ENCODE data around the gene CDK2AP2.
A peak's percentile ranks its signal among the peaks of the same experiment; 100 is the strongest.
"Not testable (repeated sequence)": the region's sequence is repeated elsewhere in the genome, so short reads cannot be mapped to it uniquely, and the experiment has no call there.

Gene CDK2AP2

DNA sequence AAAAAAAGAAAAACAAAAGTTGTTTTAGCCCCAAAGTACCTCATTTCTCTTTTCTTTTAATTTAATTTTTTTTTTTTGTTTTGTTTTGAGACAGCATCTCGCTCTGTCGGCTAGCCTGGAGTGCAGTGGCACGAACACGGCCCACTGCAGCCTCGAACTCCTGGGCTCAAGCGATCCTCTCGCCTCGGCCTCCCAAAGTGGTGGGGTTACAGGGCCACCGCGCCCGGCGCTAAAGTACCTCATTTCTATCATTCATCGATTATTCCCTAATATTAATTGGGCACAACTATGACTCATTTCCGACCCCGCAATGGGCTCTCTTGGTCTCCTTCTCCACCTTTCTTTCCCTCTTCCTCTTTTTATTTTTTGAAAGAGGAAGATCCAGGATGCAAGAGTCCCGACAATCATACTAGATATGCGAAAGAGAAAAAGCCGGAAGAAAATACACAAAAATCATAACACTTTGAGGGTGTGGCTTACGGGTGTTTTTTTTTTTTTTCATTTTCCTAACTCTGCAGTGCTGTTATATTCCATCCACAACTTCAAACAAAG lies 25.6 kb downstream of the CDK2AP2 start:
- H3K9me3 ChIP-seq (ENCODE audit: control insufficient read depth, insufficient read depth, low read length) = no peaks in the 10 kb centered on the region
- peaks cover 5% of the 10 kb centered on the region for H3K36me3 ChIP-seq (ENCODE audit: control insufficient read depth, insufficient read depth, low read length)
- no peak overlapping the region for H3K9ac ChIP-seq (ENCODE audit: low read depth, low read length)
- peak overlapping the region; percentile 88 for H3K4me3 ChIP-seq (ENCODE audit: low read depth, low read length)
- no peaks in the 10 kb centered on the region for H3K4me1 ChIP-seq (ENCODE audit: control insufficient read depth, insufficient read depth, low read length)
- H3K27me3 ChIP-seq (ENCODE audit: control insufficient read depth, insufficient read depth, low read length) = peaks cover 6% of the 10 kb centered on the region

- not testable (repeated sequence) for H3K9me3 ChIP-seq (ENCODE audit: control insufficient read depth, insufficient read depth, low read length); H3K36me3 ChIP-seq (ENCODE audit: control insufficient read depth, insufficient read depth, low read length); H3K4me1 ChIP-seq (ENCODE audit: control insufficient read depth, insufficient read depth, low read length); H3K4me3 ChIP-seq (ENCODE audit: low read depth, low read length); H3K9ac ChIP-seq (ENCODE audit: low read depth, low read length); H3K27me3 ChIP-seq (ENCODE audit: control insufficient read depth, insufficient read depth, low read length)
These were observed 30.5 kb downstream of the CDK2AP2 start for GRCh38 chr11:67477344-67478050.

DNA sequence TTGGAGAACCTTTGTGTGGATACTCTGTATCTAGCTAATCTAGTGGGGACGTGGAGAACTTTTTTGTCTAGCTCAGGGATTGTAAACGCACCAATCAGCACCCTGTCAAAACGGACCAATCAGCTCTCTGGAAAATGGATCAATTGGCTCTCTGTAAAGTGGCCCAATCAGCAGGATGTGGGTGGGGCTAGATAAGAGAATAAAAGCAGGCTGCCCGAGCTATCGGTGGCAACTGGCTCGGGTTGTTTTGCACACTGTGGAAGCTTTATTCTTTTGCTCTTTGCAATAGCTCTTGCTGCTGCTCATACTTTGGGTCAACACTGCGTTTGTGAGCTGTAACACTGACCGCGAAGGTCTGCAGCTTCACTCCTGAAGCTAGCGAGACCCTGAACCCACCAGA lies 31.3 kb downstream of the CDK2AP2 start:
- not testable (repeated sequence) for H3K4me3 ChIP-seq (ENCODE audit: low read depth, low read length); H3K27me3 ChIP-seq (ENCODE audit: control insufficient read depth, insufficient read depth, low read length); H3K36me3 ChIP-seq (ENCODE audit: control insufficient read depth, insufficient read depth, low read length); H3K9ac ChIP-seq (ENCODE audit: low read depth, low read length); H3K4me1 ChIP-seq (ENCODE audit: control insufficient read depth, insufficient read depth, low read length); H3K9me3 ChIP-seq (ENCODE audit: control insufficient read depth, insufficient read depth, low read length)

DNA sequence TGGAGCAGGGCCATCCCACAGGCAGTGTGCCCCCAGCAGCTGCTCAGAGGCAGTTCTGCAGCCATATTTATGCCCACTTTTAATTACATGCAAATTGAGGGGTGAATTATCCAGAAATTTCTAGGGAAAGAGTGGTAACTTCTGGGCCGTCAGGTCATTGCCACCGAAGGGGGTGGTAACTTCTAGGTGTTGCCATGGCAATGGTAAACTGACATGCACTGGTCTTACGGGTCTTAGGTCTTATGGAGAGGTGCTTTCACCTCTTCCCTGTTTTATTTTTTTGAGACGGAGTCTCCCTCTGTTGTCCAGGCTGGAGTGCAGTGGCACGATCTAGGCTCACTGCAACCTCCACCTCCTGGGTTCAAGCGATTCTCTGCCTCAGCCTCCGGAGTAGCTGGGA lies 35.1 kb downstream of the CDK2AP2 start:
- Histone ChIP-seq H3K9ac (ENCODE audit: low read depth, low read length) (no peak overlapping the region), H3K4me3 (ENCODE audit: low read depth, low read length) (no peak overlapping the region), H3K4me1 (ENCODE audit: control insufficient read depth, insufficient read depth, low read length) (no peaks in the 10 kb centered on the region), H3K27me3 (ENCODE audit: control insufficient read depth, insufficient read depth, low read length) (no peaks in the 10 kb centered on the region), H3K36me3 (ENCODE audit: control insufficient read depth, insufficient read depth, low read length) (no peaks in the 10 kb centered on the region), H3K9me3 (ENCODE audit: control insufficient read depth, insufficient read depth, low read length) (no peaks in the 10 kb centered on the region)

- Histone ChIP-seq H3K36me3 (ENCODE audit: control insufficient read depth, insufficient read depth, low read length) (no peaks in the 10 kb centered on the region), H3K4me1 (ENCODE audit: control insufficient read depth, insufficient read depth, low read length) (no peaks in the 10 kb centered on the region), H3K9ac (ENCODE audit: low read depth, low read length) (no peak overlapping the region), H3K9me3 (ENCODE audit: control insufficient read depth, insufficient read depth, low read length) (no peaks in the 10 kb centered on the region), H3K27me3 (ENCODE audit: control insufficient read depth, insufficient read depth, low read length) (no peaks in the 10 kb centered on the region), H3K4me3 (ENCODE audit: low read depth, low read length) (no peak overlapping the region)
These were observed 37.5 kb downstream of the CDK2AP2 start for GRCh38 chr11:67470337-67471002.

- Histone ChIP-seq H3K4me1 (ENCODE audit: control insufficient read depth, insufficient read depth, low read length) (no peaks in the 10 kb centered on the region), H3K36me3 (ENCODE audit: control insufficient read depth, insufficient read depth, low read length) (no peaks in the 10 kb centered on the region), H3K27me3 (ENCODE audit: control insufficient read depth, insufficient read depth, low read length) (no peaks in the 10 kb centered on the region), H3K4me3 (ENCODE audit: low read depth, low read length) (peak overlapping the region; percentile 83), H3K9ac (ENCODE audit: low read depth, low read length) (peak overlapping the region; percentile 51), H3K9me3 (ENCODE audit: control insufficient read depth, insufficient read depth, low read length) (no peaks in the 10 kb centered on the region)
These were observed 38.5 kb downstream of the CDK2AP2 start for GRCh38 chr11:67469508-67469811.

GRCh38 chr11:67468759-67469507 lies 39.0 kb downstream of the CDK2AP2 start, which contains the start of gene TMEM134:
Gene TMEM134, minus strand, starts transcription at chr11:67469251. Its CDS starts 59 bp downstream, at chr11:67469192.
- no peaks in the 10 kb centered on the region for H3K4me1 ChIP-seq (ENCODE audit: control insufficient read depth, insufficient read depth, low read length)
- peak within 1 kb of the TSS; percentile 83 for H3K4me3 ChIP-seq (ENCODE audit: low read depth, low read length)

GRCh38 chr11:67468456-67468758 lies 39.6 kb downstream of the CDK2AP2 start:
- H3K4me1 ChIP-seq (ENCODE audit: control insufficient read depth, insufficient read depth, low read length) = no peaks in the 10 kb centered on the region
- peak overlapping the region; percentile 67 for H3K4me3 ChIP-seq (ENCODE audit: low read depth, low read length)
- H3K9ac ChIP-seq (ENCODE audit: low read depth, low read length) = no peak overlapping the region
- H3K9me3 ChIP-seq (ENCODE audit: control insufficient read depth, insufficient read depth, low read length) = no peaks in the 10 kb centered on the region
- H3K36me3 ChIP-seq (ENCODE audit: control insufficient read depth, insufficient read depth, low read length) = no peaks in the 10 kb centered on the region
- H3K27me3 ChIP-seq (ENCODE audit: control insufficient read depth, insufficient read depth, low read length) = no peaks in the 10 kb centered on the region

More at GRCh38 chr11:67468759-67469507, 39.0 kb downstream of the CDK2AP2 start, which contains the start of gene TMEM134:
- Histone ChIP-seq H3K27me3 (ENCODE audit: control insufficient read depth, insufficient read depth, low read length) (no peaks in the 10 kb centered on the region), H3K36me3 (ENCODE audit: control insufficient read depth, insufficient read depth, low read length) (no peaks in the 10 kb centered on the region), H3K9me3 (ENCODE audit: control insufficient read depth, insufficient read depth, low read length) (no peaks in the 10 kb centered on the region), H3K9ac (ENCODE audit: low read depth, low read length) (peak within 1 kb of the TSS; percentile 51)

- no peaks in the 10 kb centered on the region for H3K4me1 ChIP-seq (ENCODE audit: control insufficient read depth, insufficient read depth, low read length)
- no peak overlapping the region for H3K9ac ChIP-seq (ENCODE audit: low read depth, low read length)
- H3K9me3 ChIP-seq (ENCODE audit: control insufficient read depth, insufficient read depth, low read length) = no peaks in the 10 kb centered on the region
- H3K4me3 ChIP-seq (ENCODE audit: low read depth, low read length) = peak overlapping the region; percentile 67
- H3K27me3 ChIP-seq (ENCODE audit: control insufficient read depth, insufficient read depth, low read length) = no peaks in the 10 kb centered on the region
- no peaks in the 10 kb centered on the region for H3K36me3 ChIP-seq (ENCODE audit: control insufficient read depth, insufficient read depth, low read length)
These were observed 39.9 kb downstream of the CDK2AP2 start for GRCh38 chr11:67468056-67468455.

DNA sequence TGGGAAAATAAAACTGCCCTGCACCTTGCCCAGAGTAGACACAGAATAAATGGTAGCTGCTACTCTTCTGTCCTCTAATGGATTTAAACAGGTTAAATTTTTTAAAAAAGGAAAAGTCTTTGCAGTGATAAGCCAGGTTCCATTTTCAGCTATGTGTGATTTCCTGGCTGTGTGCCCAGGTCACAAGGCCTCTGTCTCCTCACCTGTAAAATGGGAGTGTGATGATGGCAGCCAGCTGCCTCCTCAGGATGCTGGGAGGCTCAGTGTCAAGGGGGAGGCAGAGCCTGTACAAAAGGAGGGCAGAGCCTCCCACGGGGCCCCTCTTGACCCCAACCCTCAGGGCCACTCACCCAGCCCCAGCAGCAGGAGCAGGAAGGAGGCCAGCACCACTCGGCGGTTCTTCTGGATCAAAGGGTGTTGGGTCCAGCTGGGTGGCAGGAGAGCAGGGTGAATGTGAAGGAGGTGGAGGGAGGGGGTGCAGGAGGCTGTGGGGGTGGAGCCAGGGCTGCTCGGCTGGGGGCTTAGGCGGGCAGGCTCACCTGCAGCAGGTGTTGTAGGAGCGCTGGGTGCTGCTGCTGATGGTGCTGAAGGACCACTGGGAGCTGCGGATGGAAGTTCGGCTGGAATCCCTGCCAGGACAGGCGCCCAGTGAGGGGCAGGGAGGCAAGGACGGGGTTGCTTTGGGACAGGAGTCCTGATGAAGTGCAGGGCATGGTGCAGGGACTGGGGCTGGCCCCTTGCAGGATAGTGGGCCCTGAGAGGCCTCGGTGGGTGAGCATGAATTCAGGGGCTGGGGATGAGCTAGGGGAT lies 40.8 kb downstream of the CDK2AP2 start:
- no peaks in the 10 kb centered on the region for H3K4me1 ChIP-seq (ENCODE audit: control insufficient read depth, insufficient read depth, low read length)

DNA sequence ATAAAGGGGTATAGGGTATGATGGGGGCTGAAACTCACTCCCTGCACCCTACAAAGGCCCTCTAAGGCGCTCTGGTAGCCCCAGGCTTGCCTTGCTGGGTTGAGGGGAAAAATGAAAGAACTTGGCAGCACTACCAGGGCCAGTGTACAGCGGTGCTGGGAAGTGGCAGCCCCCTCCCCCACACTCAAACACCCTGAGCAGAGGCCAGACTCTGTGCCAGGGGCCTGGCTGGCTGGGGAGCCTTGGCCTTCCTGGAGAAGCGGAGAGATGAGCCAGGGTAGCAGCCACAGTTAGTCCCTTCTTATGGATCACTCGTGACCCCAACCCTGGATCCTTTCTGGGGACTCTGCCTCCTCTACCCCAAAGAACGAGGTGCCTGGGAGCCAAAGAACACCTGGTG lies 41.6 kb downstream of the CDK2AP2 start:
- Histone ChIP-seq H3K9me3 (ENCODE audit: control insufficient read depth, insufficient read depth, low read length) (no peaks in the 10 kb centered on the region), H3K27me3 (ENCODE audit: control insufficient read depth, insufficient read depth, low read length) (no peaks in the 10 kb centered on the region), H3K36me3 (ENCODE audit: control insufficient read depth, insufficient read depth, low read length) (no peaks in the 10 kb centered on the region), H3K4me1 (ENCODE audit: control insufficient read depth, insufficient read depth, low read length) (no peaks in the 10 kb centered on the region), H3K9ac (ENCODE audit: low read depth, low read length) (no peak overlapping the region), H3K4me3 (ENCODE audit: low read depth, low read length) (no peak overlapping the region)

More for the DNA sequence above, 40.8 kb downstream of the CDK2AP2 start:
- H3K4me3 ChIP-seq (ENCODE audit: low read depth, low read length) = no peak overlapping the region
- H3K36me3 ChIP-seq (ENCODE audit: control insufficient read depth, insufficient read depth, low read length) = no peaks in the 10 kb centered on the region
- no peaks in the 10 kb centered on the region for H3K27me3 ChIP-seq (ENCODE audit: control insufficient read depth, insufficient read depth, low read length)
- H3K9me3 ChIP-seq (ENCODE audit: control insufficient read depth, insufficient read depth, low read length) = no peaks in the 10 kb centered on the region
- no peak overlapping the region for H3K9ac ChIP-seq (ENCODE audit: low read depth, low read length)
